Suprapubic skin (tissue), 4 donors: ENCODE measurements around the gene PPP1R1C.

Experiments used
- POLR2A ChIP-seq, 2 donors: fragments of 450-650 bp; IDR thresholded peaks; one replicate each; pipeline ENCODE4 v1.6.1; 2017; ENCODE audit warnings: antibody characterized with exemption in 2 of 2, mild to moderate bottlenecking in 2 of 2, moderate library complexity in 2 of 2
- POLR2AphosphoS5 ChIP-seq, 3 donors: sonication (generic); formaldehyde crosslinking; IDR thresholded peaks; one replicate each; pipeline ENCODE4 v1.6.1; 2017; ENCODE audit warnings: antibody characterized with exemption in 3 of 3
- TF ChIP-seq, protein P1 (sequence below), 2 donors: fragments of 200-600 bp in 1 of 2; fragments of 450-650 bp in 1 of 2; sonication (generic) in 1 of 2; IDR thresholded peaks; one replicate each; pipeline ENCODE4 v1.5.1; 2016 to 2019; ENCODE audit warnings: antibody characterized with exemption in 2 of 2, mild to moderate bottlenecking in 1 of 2, moderate library complexity in 1 of 2

GRCh38 chr2:182023235-182023634, 37.6 kb downstream of the PPP1R1C start:
- TF ChIP-seq, protein P1, sequence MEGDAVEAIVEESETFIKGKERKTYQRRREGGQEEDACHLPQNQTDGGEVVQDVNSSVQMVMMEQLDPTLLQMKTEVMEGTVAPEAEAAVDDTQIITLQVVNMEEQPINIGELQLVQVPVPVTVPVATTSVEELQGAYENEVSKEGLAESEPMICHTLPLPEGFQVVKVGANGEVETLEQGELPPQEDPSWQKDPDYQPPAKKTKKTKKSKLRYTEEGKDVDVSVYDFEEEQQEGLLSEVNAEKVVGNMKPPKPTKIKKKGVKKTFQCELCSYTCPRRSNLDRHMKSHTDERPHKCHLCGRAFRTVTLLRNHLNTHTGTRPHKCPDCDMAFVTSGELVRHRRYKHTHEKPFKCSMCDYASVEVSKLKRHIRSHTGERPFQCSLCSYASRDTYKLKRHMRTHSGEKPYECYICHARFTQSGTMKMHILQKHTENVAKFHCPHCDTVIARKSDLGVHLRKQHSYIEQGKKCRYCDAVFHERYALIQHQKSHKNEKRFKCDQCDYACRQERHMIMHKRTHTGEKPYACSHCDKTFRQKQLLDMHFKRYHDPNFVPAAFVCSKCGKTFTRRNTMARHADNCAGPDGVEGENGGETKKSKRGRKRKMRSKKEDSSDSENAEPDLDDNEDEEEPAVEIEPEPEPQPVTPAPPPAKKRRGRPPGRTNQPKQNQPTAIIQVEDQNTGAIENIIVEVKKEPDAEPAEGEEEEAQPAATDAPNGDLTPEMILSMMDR (IDR thresholded peaks at IDR 0.05), result no peak
- TF ChIP-seq POLR2AphosphoS5 (IDR thresholded peaks at IDR 0.05) (no peak), POLR2A (IDR thresholded peaks at IDR 0.05) (no peak)
